Prostate gland (tissue), 2 donors: ENCODE measurements around the gene ST6GALNAC5. TPM values are rescaled to one million over a fixed set of nuclear protein-coding genes. Genes with fewer than 3 reads are reported as not detected.

Experiments
- DNase-seq: peaks from one replicate; pipeline ENCODE4 v3.0.0-alpha.2; 2019; ENCODE audit warnings: low spot score
- H3K27ac ChIP-seq, 2 donors: fragments of 200-600 bp; sonication (generic); 2 replicates each; pipeline ENCODE4 v1.5.1; 2017 to 2019
- H3K27me3 ChIP-seq: fragments of 200-600 bp; sonication (generic); replicated peaks from 2 replicates; pipeline ENCODE4 v1.5.1; 2019; ENCODE audit not compliant: insufficient read depth
- H3K36me3 ChIP-seq, 2 donors: fragments of 200-600 bp; sonication (generic); 1 replicate in 1 of 2; 2 replicates in 1 of 2; pipeline versions ENCODE4 v1.5.1 to v1.8.1; 2017 to 2019
- H3K4me1 ChIP-seq: fragments of 200-600 bp; sonication (generic); replicated peaks from 2 replicates; pipeline ENCODE4 v1.5.1; 2019
- H3K4me3 ChIP-seq, 2 donors: fragments of 200-600 bp; sonication (generic); 2 replicates each; pipeline ENCODE4 v1.5.1; 2017 to 2019
- H3K9me3 ChIP-seq: fragments of 200-600 bp; sonication (generic); 2 replicates; pipeline ENCODE4 v1.5.1; 2017
- CTCF ChIP-seq, 4 experiments: fragments of 200-600 bp in 2 of 4; fragments of 450-650 bp in 2 of 4; sonication (generic) in 2 of 4; IDR thresholded peaks; 1 replicate in 3 of 4; 2 replicates in 1 of 4; pipeline ENCODE4 v1.5.1; 2016 to 2019; ENCODE audit warnings: antibody characterized with exemption in 4 of 4, mild to moderate bottlenecking in 2 of 4, moderate library complexity in 2 of 4
- POLR2A ChIP-seq: fragments of 450-650 bp; IDR thresholded peaks from one replicate; pipeline ENCODE4 v1.6.1; 2016; ENCODE audit warnings: antibody characterized with exemption, mild to moderate bottlenecking
- POLR2AphosphoS5 ChIP-seq: sonication (generic); formaldehyde crosslinking; IDR thresholded peaks from one replicate; pipeline ENCODE4 v1.6.1; 2017; ENCODE audit warnings: antibody characterized with exemption
- WGBS: methylation state at CpG from one replicate; pipeline ENCODE4 v1.1.5; 2018; 5-methylcytosine and 5-hydroxymethylcytosine counted together
- intact Hi-C: fragments of 100-400 bp; cut with DNase I; formaldehyde crosslinking; loops from one replicate; pipeline ENCODE4 v1.14.2; 2022
- total RNA-seq, 2 donors: library from RNA; depleted of rRNA; stranded (reverse); fragments of >200 nt; gene quantifications; one replicate each; pipeline ENCODE4 v1.1.0, GENCODE V29; 2016

Gene ST6GALNAC5
- total RNA-seq, 2 donors from 2014 or later = 4.8 to 18.5 TPM

DNA sequence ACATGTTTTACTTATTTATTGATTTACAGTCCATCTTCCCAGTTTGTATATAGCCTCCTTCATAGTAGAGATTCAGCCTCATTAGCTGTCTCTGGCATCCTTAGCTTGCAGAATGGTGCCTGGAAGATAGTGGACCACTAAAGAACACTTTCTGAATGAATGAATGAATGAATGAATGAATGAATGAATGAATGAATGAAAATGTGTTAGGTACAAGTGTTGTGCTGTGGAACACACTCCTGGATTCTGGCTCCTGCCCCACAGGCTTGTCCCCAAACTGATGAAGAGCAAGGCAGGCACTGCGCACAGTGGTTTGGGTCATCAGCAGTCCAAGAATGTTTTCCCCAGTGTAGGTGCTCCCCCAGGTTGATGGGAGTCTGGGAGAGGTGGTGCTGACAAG, 159.4 kb downstream of the ST6GALNAC5 start:
- Histone ChIP-seq H3K4me1 (no peaks in the 10 kb centered on the region), H3K27me3 (no peaks in the 10 kb centered on the region), H3K4me3 (no peak overlapping the region), H3K27ac (no peak overlapping the region), H3K9me3 (no peaks in the 10 kb centered on the region), H3K36me3 (no peaks in the 10 kb centered on the region)
- DNase-seq = no peak
- WGBS = 92% methylated on average over 1 of the region's 1 CpG
- intact Hi-C loops = no loop called here
- TF ChIP-seq POLR2A (no peak), POLR2AphosphoS5 (no peak), CTCF (IDR thresholded peaks at IDR 0.05) (no peak)

GRCh38 chr1:77027847-77028246, 160.6 kb downstream of the ST6GALNAC5 start:
- Histone ChIP-seq H3K36me3 (no peaks in the 10 kb centered on the region), H3K9me3 (no peaks in the 10 kb centered on the region), H3K27ac (no peak overlapping the region), H3K27me3 (no peaks in the 10 kb centered on the region), H3K4me1 (no peaks in the 10 kb centered on the region), H3K4me3 (no peak overlapping the region)
- TF ChIP-seq CTCF (IDR thresholded peaks at IDR 0.05) (no peak), POLR2A (no peak), POLR2AphosphoS5 (no peak)
- intact Hi-C loops = no loop called here
- 30% methylated on average over 1 of the region's 1 CpG for WGBS
- no peak for DNase-seq

- H3K27ac ChIP-seq = no peak overlapping the region
- H3K4me3 ChIP-seq = no peak overlapping the region
- no peak for DNase-seq
- H3K27me3 ChIP-seq = no peaks in the 10 kb centered on the region
- H3K9me3 ChIP-seq = no peaks in the 10 kb centered on the region
- H3K4me1 ChIP-seq = no peaks in the 10 kb centered on the region
- intact Hi-C loops = no loop called here
- no peaks in the 10 kb centered on the region for H3K36me3 ChIP-seq
- TF ChIP-seq POLR2A (no peak), POLR2AphosphoS5 (no peak), CTCF (IDR thresholded peaks at IDR 0.05) (no peak)
- WGBS = 80% methylated on average over 5 of the region's 5 CpGs
These were observed 163.3 kb downstream of the ST6GALNAC5 start for GRCh38 chr1:77030401-77031105.

DNA sequence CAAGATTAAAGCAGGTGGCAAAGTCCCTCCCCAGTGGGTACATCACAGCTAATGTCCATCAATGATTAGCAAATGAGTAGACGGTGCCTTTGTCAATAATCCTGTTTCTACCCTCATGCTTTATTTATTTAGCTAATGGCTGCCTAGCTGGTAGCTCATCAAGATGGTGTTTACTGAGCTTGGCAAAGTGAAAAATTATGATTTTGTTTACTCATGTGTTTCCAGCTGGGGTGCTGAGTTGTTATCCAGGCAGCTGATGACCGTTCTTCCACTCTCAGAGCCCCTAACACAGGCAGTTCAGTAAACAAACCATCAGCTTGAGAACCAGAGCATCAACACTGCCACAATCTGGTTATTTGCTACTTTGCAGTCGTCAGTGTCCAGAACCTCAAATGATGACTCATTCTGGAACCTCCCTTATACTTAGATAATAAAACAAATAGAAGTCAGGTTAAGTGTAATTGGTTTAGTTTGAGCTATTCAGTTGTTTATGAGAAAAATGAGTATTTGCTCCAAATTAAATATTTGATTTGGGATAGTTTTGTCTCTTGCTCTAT, 163.9 kb downstream of the ST6GALNAC5 start:
- intact Hi-C loops = no loop called here
- TF ChIP-seq CTCF (IDR thresholded peaks at IDR 0.05) (no peak), POLR2A (no peak), POLR2AphosphoS5 (no peak)
- Histone ChIP-seq H3K27me3 (no peaks in the 10 kb centered on the region), H3K4me3 (no peak overlapping the region), H3K9me3 (no peaks in the 10 kb centered on the region), H3K27ac (no peak overlapping the region), H3K36me3 (no peaks in the 10 kb centered on the region), H3K4me1 (no peaks in the 10 kb centered on the region)
- DNase-seq = no peak
- WGBS = 20% methylated on average over 3 of the region's 3 CpGs

GRCh38 chr1:77036560-77036959, 169.3 kb downstream of the ST6GALNAC5 start:
- no peak for TF ChIP-seq POLR2AphosphoS5
- TF ChIP-seq CTCF (IDR thresholded peaks at IDR 0.05) = no peak
- TF ChIP-seq POLR2A = no peak
- no peak overlapping the region for H3K4me3 ChIP-seq
- 76% methylated on average over 2 of the region's 2 CpGs for WGBS
- no peak overlapping the region for H3K27ac ChIP-seq
- intact Hi-C loops = no loop called here
- H3K9me3 ChIP-seq = no peaks in the 10 kb centered on the region
- no peak for DNase-seq
- no peaks in the 10 kb centered on the region for H3K36me3 ChIP-seq
- no peaks in the 10 kb centered on the region for H3K27me3 ChIP-seq
- H3K4me1 ChIP-seq = no peaks in the 10 kb centered on the region
